H9 (cell line): ENCODE results near the gene DIAPH2. TPM values are rescaled to one million over a fixed set of nuclear protein-coding genes. Genes with fewer than 3 reads are reported as not detected.
"Not testable (repeated sequence)": the region's sequence is repeated elsewhere in the genome, so short reads cannot be mapped to it uniquely, and the experiment has no call there.

Experiments used
- DNase-seq: peaks from one replicate; pipeline ENCODE4 v3.0.0-alpha.2; 2017
- H2AFZ ChIP-seq: one replicate; pipeline ENCODE4 v1.6.1; 2013; ENCODE audit warnings: mild to moderate bottlenecking, low read length, control low read depth, moderate library complexity
- H2AK5ac ChIP-seq: 2 replicates; pipeline ENCODE4 v1.6.1; 2013; ENCODE audit warnings: low read length, control low read depth, mixed read lengths; ENCODE audit not compliant: insufficient read length
- H2BK120ac ChIP-seq: one replicate; pipeline ENCODE4 v1.6.1; 2013; ENCODE audit warnings: low read depth, mild to moderate bottlenecking, low read length, control low read depth, inconsistent platforms; ENCODE audit not compliant: poor library complexity, severe bottlenecking
- H2BK12ac ChIP-seq: 2 replicates; pipeline ENCODE4 v1.6.1; 2013; ENCODE audit warnings: low read length, control low read depth, mixed read lengths, low read depth; ENCODE audit not compliant: insufficient read length
- H2BK15ac ChIP-seq: 2 replicates; pipeline ENCODE4 v1.6.1; 2013; ENCODE audit warnings: low read depth, low read length, control low read depth
- H2BK20ac ChIP-seq: one replicate; pipeline ENCODE4 v1.6.1; 2013; ENCODE audit warnings: low read depth, mild to moderate bottlenecking, low read length, control low read depth, inconsistent platforms; ENCODE audit not compliant: poor library complexity, severe bottlenecking
- H2BK5ac ChIP-seq: 2 replicates; pipeline ENCODE4 v1.6.1; 2013; ENCODE audit warnings: low read length, control low read depth, mixed read lengths; ENCODE audit not compliant: insufficient read length
- H3K14ac ChIP-seq: 2 replicates; pipeline ENCODE4 v1.6.1; 2013; ENCODE audit warnings: low read length, control low read depth; ENCODE audit not compliant: insufficient read depth
- H3K18ac ChIP-seq: 2 replicates; pipeline ENCODE4 v1.6.1; 2013; ENCODE audit warnings: low read depth, mild to moderate bottlenecking, mixed read lengths, low read length, control low read depth; ENCODE audit not compliant: insufficient read length
- H3K23ac ChIP-seq: 2 replicates; pipeline ENCODE4 v1.6.1; 2013; ENCODE audit warnings: low read length, control low read depth, mixed read lengths, low read depth; ENCODE audit not compliant: insufficient read length
- H3K23me2 ChIP-seq: 2 replicates; pipeline ENCODE4 v1.6.1; 2013; ENCODE audit warnings: low read depth, mild to moderate bottlenecking, mixed read lengths, low read length, control low read depth; ENCODE audit not compliant: insufficient read length, poor library complexity, severe bottlenecking
- H3K27ac ChIP-seq: 2 replicates; pipeline ENCODE4 v1.5.1; 2013; ENCODE audit warnings: low read length, control low read depth, mixed read lengths, low read depth; ENCODE audit not compliant: insufficient read length
- H3K27me3 ChIP-seq: 2 replicates; pipeline ENCODE4 v1.6.1; 2013; ENCODE audit warnings: low read length, control low read depth, inconsistent platforms; ENCODE audit not compliant: insufficient read depth
- H3K4ac ChIP-seq: 2 replicates; pipeline ENCODE4 v1.6.1; 2013; ENCODE audit warnings: low read depth, mild to moderate bottlenecking, control low read depth, inconsistent platforms, low read length, moderate library complexity
- H3K4me1 ChIP-seq: 2 replicates; pipeline ENCODE4 v1.6.1; 2013; ENCODE audit warnings: low read length, control low read depth, inconsistent platforms; ENCODE audit not compliant: insufficient read depth
- H3K4me2 ChIP-seq: 2 replicates; pipeline ENCODE4 v1.6.1; 2013; ENCODE audit warnings: low read length, control low read depth, mixed read lengths; ENCODE audit not compliant: insufficient read length, insufficient read depth
- H3K56ac ChIP-seq: 2 replicates; pipeline ENCODE4 v1.6.1; 2013; ENCODE audit warnings: low read depth, mild to moderate bottlenecking, mixed read lengths, low read length, control low read depth; ENCODE audit not compliant: insufficient read length
- H3K79me1 ChIP-seq: 2 replicates; pipeline ENCODE4 v1.6.1; 2013; ENCODE audit warnings: low read depth, mild to moderate bottlenecking, moderate library complexity, low read length, control low read depth, inconsistent platforms; ENCODE audit not compliant: insufficient read depth, poor library complexity, severe bottlenecking
- H3K79me2 ChIP-seq: 2 replicates; pipeline ENCODE4 v1.6.1; 2013; ENCODE audit warnings: low read length, control low read depth, inconsistent platforms; ENCODE audit not compliant: insufficient read depth
- H3K9ac ChIP-seq: 2 replicates; pipeline ENCODE4 v1.6.1; 2013; ENCODE audit warnings: low read length, control low read depth, mixed read lengths; ENCODE audit not compliant: insufficient read length; ENCODE audit errors: extremely low read depth
- H3K9me3 ChIP-seq: one replicate; pipeline ENCODE4 v1.6.1; 2013; ENCODE audit warnings: low read depth, low read length, inconsistent platforms; ENCODE audit not compliant: control insufficient read depth
- H3T11ph ChIP-seq: one replicate; pipeline ENCODE4 v1.6.1; 2013; ENCODE audit warnings: mild to moderate bottlenecking, low read length, control low read depth, inconsistent platforms
- H4K20me1 ChIP-seq: one replicate; pipeline ENCODE4 v1.6.1; 2013; ENCODE audit not compliant: control insufficient read depth, insufficient read length, insufficient read depth
- H4K5ac ChIP-seq: 2 replicates; pipeline ENCODE4 v1.6.1; 2013; ENCODE audit warnings: low read depth, mild to moderate bottlenecking, mixed read lengths, low read length, control low read depth; ENCODE audit not compliant: insufficient read length
- H4K8ac ChIP-seq: replicated peaks from 2 replicates; pipeline ENCODE4 v1.6.1; 2013; ENCODE audit warnings: low read length, control low read depth, mixed read lengths, low read depth; ENCODE audit not compliant: insufficient read length
- H4K91ac ChIP-seq: 2 replicates; pipeline ENCODE4 v1.6.1; 2013; ENCODE audit warnings: low read depth, mild to moderate bottlenecking, moderate library complexity, mixed read lengths, low read length, control low read depth; ENCODE audit not compliant: insufficient read length
- H3K27ac Mint-ChIP-seq, 3 experiments: 2 replicates in 2 of 3; 3 replicates in 1 of 3; pipeline ENCODE4 v1.8.0; 2020 to 2021; ENCODE audit warnings: mixed read lengths in 3 of 3, mild to moderate bottlenecking in 1 of 3, moderate library complexity in 1 of 3
- H3K27me3 Mint-ChIP-seq: 2 replicates; pipeline ENCODE4 v1.8.0; 2021; ENCODE audit warnings: low read depth, mild to moderate bottlenecking, moderate library complexity, mixed read lengths
- H3K36me3 Mint-ChIP-seq, 3 experiments: 2 replicates in 2 of 3; 3 replicates in 1 of 3; pipeline ENCODE4 v1.8.0; 2020 to 2021; ENCODE audit warnings: low read depth in 3 of 3, mixed read lengths in 3 of 3; ENCODE audit not compliant: insufficient read depth in 1 of 3
- H3K4me1 Mint-ChIP-seq, 2 experiments: 2 replicates each; pipeline ENCODE4 v1.8.0; 2020; ENCODE audit warnings: mixed read lengths in 2 of 2
- H3K4me3 Mint-ChIP-seq, 2 experiments: 2 replicates in 1 of 2; 3 replicates in 1 of 2; pipeline ENCODE4 v1.8.0; 2020 to 2021; ENCODE audit warnings: mild to moderate bottlenecking in 2 of 2, mixed read lengths in 2 of 2, moderate library complexity in 1 of 2
- H3K9me3 Mint-ChIP-seq, 2 experiments: 2 replicates in 1 of 2; 3 replicates in 1 of 2; pipeline ENCODE4 v1.8.0; 2020; ENCODE audit warnings: mild to moderate bottlenecking in 2 of 2, mixed read lengths in 2 of 2, moderate library complexity in 1 of 2
- WGBS: extraction: QIAGEN DNeasy Blood & Tissue Kit; methylation state at CpG from one replicate; pipeline ENCODE4 v1.1.7; 2013; ENCODE audit warnings: missing lambda C conversion rate, low lambda C conversion rate, mixed read lengths; ENCODE audit not compliant: insufficient read length; ENCODE audit errors: extremely low coverage; 5-methylcytosine and 5-hydroxymethylcytosine counted together
- total RNA-seq: library from RNA; stranded (reverse); gene quantifications from 2 replicates; pipeline ENCODE4 v1.2.1, GENCODE V29; 2021
- TF ChIP-seq, protein P1 (sequence below): fragments of 200-600 bp; sonication (generic); conservative IDR thresholded peaks from 3 replicates; pipeline ENCODE4 v1.8.0; 2021; ENCODE audit warnings: antibody characterized with exemption, mild to moderate bottlenecking

The DIAPH2 gene
- total RNA-seq, 1 experiment from 2014 or later = 45.4 TPM

DNA sequence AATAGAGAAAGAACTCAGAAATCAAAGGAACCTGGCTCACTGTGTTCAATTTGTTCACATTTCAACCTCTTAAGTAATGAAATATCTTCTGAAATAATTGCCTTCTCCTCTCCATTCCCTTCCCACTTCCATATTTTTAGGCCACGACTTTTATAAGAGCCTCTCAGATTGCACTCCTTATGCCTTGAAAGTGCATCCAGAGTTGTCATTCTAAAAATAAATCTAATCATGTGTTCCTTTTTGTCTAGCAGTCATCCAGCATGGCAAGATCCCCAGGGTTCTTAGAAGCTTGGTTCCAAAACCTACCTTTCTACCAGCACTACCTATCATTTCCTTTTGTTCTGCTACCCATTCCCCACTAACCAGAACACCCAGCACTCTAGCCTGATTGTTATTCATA, 156.7 kb downstream of the DIAPH2 start:
- no peaks in the 10 kb centered on the region for H3K79me2 ChIP-seq
- no peak overlapping the region for H4K91ac ChIP-seq
- no peak overlapping the region for H3K4ac ChIP-seq
- H3K9me3 ChIP-seq = no peaks in the 10 kb centered on the region
- no peak overlapping the region for H2BK5ac ChIP-seq
- no CpG with 5 or more reads among the region's 1 CpG for WGBS
- no peak overlapping the region for H2BK15ac ChIP-seq
- H4K8ac ChIP-seq = no peak overlapping the region
- H3K18ac ChIP-seq = no peak overlapping the region
- no peak overlapping the region for H2AFZ ChIP-seq
- H3K56ac ChIP-seq = no peak overlapping the region
- H3K27me3 ChIP-seq = no peaks in the 10 kb centered on the region
- H3K4me2 ChIP-seq = no peak overlapping the region
- TF ChIP-seq, protein P1, sequence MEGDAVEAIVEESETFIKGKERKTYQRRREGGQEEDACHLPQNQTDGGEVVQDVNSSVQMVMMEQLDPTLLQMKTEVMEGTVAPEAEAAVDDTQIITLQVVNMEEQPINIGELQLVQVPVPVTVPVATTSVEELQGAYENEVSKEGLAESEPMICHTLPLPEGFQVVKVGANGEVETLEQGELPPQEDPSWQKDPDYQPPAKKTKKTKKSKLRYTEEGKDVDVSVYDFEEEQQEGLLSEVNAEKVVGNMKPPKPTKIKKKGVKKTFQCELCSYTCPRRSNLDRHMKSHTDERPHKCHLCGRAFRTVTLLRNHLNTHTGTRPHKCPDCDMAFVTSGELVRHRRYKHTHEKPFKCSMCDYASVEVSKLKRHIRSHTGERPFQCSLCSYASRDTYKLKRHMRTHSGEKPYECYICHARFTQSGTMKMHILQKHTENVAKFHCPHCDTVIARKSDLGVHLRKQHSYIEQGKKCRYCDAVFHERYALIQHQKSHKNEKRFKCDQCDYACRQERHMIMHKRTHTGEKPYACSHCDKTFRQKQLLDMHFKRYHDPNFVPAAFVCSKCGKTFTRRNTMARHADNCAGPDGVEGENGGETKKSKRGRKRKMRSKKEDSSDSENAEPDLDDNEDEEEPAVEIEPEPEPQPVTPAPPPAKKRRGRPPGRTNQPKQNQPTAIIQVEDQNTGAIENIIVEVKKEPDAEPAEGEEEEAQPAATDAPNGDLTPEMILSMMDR = no peak
- no peak overlapping the region for H2AK5ac ChIP-seq
- H2BK120ac ChIP-seq = no peak overlapping the region
- H3K23me2 ChIP-seq = no peaks in the 10 kb centered on the region
- Mint-ChIP-seq H3K27ac (peak overlapping the region; percentile 54 to 82 (median 81); a peak in 6 of 7 replicates), H3K4me3 (no peak overlapping the region), H3K9me3 (no peaks in the 10 kb centered on the region), H3K36me3 (no peaks in the 10 kb centered on the region), H3K4me1 (peaks cover 48 to 52% of the 10 kb centered on the region in 2 experiments), H3K27me3 (no peaks in the 10 kb centered on the region)
- H3T11ph ChIP-seq = no peak overlapping the region
- no peaks in the 10 kb centered on the region for H4K20me1 ChIP-seq
- H3K27ac ChIP-seq = peak overlapping the region; percentile 83
- H2BK20ac ChIP-seq = no peak overlapping the region
- H3K14ac ChIP-seq = no peak overlapping the region
- no peak overlapping the region for H3K9ac ChIP-seq
- no peak overlapping the region for H2BK12ac ChIP-seq
- H3K4me1 ChIP-seq = no peaks in the 10 kb centered on the region
- H4K5ac ChIP-seq = no peak overlapping the region
- no peak overlapping the region for H3K23ac ChIP-seq
- DNase-seq = no peak
- no peaks in the 10 kb centered on the region for H3K79me1 ChIP-seq

DNA sequence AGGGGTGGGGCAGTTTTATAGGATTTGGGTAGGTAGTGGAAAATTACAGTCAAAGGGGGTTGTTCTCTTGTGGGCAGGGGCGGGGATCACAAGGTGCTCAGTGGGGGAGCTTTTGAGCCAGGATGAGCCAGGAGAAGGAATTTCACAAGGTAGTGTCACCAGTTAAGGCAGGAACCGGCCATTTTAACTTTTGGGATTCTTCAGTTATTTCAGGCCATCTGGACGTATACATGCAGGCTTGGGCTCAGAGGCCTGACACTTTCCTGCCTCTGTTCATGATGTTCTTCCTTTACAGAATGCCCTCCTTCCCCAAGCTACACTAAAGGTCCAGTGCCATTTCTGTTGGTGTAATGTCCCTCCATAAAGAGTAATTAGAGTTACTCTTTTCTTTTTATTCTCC, 157.2 kb downstream of the DIAPH2 start:
- peak overlapping the region; percentile 54 to 82 (median 81); a peak in 6 of 7 replicates for H3K27ac Mint-ChIP-seq
- H3T11ph ChIP-seq = not testable (repeated sequence)

More for the DNA sequence above, 157.2 kb downstream of the DIAPH2 start:
- H3K36me3 Mint-ChIP-seq, H4K8ac ChIP-seq, H3K56ac ChIP-seq, H3K9ac ChIP-seq, H4K20me1 ChIP-seq, H2AFZ ChIP-seq, H3K4me3 Mint-ChIP-seq, H3K79me1 ChIP-seq, H3K23me2 ChIP-seq, H3K14ac ChIP-seq, H3K18ac ChIP-seq, H2BK120ac ChIP-seq, H3K27me3 ChIP-seq, H3K79me2 ChIP-seq, H4K91ac ChIP-seq, H2AK5ac ChIP-seq, H3K23ac ChIP-seq, H3K4me1 ChIP-seq, H2BK12ac ChIP-seq, H3K27me3 Mint-ChIP-seq, H3K4ac ChIP-seq, H2BK5ac ChIP-seq, H2BK20ac ChIP-seq, H2BK15ac ChIP-seq, H3K4me2 ChIP-seq, H3K9me3 ChIP-seq, H4K5ac ChIP-seq, H3K9me3 Mint-ChIP-seq: not testable (repeated sequence)
- peak; percentile 36 for DNase-seq
- no CpG with 5 or more reads among the region's 3 CpGs for WGBS
- H3K4me1 Mint-ChIP-seq = peaks cover 50 to 54% of the 10 kb centered on the region in 2 experiments
- H3K27ac ChIP-seq = peak overlapping the region; percentile 83
